ENCODE measurements around the gene ZBTB47. TPM values are rescaled to one million over a fixed set of nuclear protein-coding genes. Genes with fewer than 3 reads are reported as not detected.

Gene ZBTB47
- polyA plus RNA-seq, 1 donor, result 36.9 TPM

DNA sequence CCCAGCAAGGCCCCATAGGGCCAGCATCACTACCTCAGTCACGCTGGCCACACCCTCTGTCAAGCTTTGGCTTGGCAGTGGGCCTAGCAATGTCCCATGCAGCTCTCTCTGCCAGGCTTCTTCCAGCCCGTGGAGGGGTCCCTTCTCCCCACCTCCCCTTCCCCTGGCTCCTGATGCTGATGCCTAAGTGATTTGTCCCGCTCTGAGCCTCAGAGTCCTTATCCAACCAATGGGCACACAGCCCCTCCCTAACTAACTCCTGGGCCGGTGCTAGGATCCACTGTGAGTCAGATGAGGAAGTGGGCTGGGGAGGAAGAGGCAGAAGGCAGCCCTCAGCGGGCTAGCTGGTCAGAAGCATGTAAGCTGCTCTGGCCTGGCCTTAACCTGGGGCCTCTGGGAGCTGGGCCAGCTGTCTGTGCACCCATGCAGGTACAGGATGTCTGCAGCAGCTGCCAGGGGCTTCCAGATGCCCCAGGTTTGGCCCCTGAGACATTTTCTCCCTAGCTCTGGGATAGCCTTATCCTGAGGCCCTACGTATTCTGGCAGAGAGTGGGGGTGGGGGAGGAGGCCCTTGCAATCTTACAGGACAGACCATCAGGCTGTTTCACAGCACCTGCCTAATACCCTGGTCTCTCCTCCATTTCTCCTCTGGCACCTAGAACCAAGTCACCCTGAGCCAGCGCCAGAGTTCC, 740 bp upstream of the ZBTB47 start:
- no peak for DNase-seq (ENCODE audit: low read depth)

GRCh38 chr3:42653303-42653559, 266 bp upstream of the ZBTB47 start:
- no peak for DNase-seq (ENCODE audit: low read depth)

DNA sequence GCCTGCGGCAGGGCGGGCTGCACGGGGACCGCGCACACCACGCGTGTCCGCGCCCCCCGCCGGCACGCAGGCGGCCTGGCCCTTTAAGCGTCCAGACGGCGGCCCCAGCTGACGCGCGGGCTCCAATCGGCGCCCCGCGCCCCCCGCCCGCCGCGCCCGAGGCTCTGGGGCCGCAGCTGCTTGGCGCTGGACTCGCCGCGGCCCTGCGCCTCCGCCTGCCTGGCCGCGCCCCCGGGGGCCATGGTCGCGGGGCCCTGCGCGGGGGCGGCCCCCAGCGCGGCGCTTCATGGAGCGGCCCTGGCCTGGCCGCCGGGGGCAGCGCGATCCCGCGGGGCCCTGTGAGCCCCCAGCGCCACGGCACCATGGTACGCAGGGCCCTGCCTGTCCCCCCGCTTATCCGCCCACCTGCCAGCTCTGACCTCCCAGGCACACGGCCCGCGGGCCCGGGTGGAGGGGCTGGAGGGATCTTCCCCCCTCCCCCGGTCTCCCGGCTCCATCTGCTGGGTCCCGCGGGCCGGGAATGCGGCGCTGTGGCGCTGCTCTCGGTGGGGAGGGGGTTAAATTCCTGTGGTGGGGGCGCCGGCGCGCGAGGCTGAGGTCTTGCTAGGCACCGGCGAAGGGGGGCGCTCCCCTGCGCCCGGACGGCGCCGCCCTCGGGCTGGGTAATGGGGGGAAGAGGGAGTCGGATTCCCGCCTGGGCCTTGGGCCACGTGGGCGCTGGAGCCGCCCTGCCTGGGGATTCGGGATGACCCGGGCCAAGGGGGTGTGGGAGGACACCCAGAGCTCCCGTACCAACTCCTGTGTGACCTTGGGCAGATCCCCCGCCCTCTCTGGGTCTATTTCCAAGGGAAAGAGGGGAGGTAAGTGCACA, 1.1 kb downstream of the ZBTB47 start:
- peak; percentile 36 for DNase-seq (ENCODE audit: low read depth)

DNA sequence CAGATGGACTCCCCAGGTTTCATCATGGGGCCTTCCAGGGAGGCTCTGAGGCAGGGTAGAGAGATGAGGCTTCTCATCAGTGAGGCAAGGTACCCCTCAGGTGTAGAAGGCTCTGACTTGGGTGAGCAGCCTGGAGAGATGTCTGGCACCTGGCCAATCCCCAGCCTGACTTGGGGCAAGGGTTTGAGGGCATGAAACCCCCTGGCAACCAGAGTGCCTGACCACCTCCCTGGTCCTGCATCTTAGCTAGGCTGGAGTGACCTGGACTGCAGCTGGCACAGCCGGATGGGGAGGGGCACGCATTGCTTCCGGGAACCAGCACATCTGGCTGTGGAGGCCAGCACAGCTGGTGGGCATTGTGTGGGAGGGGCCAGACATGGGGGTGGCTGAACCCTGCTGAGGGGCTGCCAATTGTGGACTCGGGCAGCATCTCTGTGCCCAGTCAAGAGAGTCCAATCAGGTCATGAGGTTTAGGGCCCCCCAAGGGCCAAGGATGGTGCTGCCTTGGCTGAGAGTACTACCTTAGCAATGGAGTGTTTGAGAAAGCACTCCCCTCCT, 1.9 kb downstream of the ZBTB47 start:
- DNase-seq (ENCODE audit: low read depth), result no peak

GRCh38 chr3:42655980-42656679, 2.6 kb downstream of the ZBTB47 start:
- DNase-seq (ENCODE audit: low read depth), result no peak

- no peak for DNase-seq (ENCODE audit: low read depth)
Measured at GRCh38 chr3:42656680-42657610, 3.4 kb downstream of the ZBTB47 start.

DNA sequence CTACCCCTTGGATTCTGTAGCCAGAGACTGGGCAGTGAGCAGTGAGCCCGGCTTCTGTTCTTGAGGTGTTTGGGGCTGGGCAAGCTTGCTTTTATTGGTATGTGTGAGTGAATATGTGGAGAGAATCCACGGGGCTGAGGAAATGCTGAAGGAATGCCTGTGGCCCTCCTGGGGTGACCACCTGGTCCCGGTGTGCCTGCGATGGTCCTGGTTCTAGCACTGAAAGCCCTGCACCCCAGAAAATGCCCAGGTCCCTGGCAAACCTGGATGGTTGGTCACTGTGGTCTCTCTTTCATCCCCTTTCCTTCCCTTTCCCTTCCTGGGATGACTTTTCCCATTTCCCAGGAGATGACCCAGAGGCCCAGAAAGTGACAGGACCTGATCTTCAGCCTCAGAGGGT, 4.2 kb downstream of the ZBTB47 start:
- no peak for DNase-seq (ENCODE audit: low read depth)

GRCh38 chr3:42658091-42658770, 4.7 kb downstream of the ZBTB47 start:
- no peak for DNase-seq (ENCODE audit: low read depth)

DNA sequence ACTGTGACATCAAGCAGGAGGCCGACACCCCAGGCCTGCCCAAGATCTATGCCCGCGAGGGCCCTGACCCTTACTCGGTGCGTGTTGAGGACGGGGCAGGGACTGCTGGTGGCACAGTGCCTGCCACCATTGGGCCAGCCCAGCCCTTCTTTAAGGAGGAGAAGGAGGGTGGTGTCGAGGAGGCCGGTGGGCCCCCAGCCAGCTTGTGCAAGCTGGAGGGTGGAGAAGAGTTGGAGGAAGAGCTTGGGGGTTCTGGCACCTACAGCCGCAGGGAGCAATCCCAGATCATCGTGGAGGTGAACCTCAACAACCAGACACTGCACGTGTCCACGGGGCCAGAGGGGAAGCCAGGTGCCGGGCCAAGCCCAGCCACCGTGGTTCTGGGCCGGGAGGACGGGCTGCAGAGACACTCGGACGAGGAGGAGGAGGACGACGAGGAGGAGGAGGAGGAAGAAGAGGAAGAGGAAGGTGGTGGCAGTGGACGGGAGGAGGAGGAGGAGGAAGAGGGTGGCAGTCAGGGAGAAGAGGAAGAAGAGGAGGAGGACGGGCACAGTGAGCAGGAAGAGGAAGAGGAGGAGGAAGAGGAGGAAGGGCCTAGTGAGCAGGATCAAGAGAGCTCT, 5.4 kb downstream of the ZBTB47 start:
- DNase-seq (ENCODE audit: low read depth), result no peak

DNA sequence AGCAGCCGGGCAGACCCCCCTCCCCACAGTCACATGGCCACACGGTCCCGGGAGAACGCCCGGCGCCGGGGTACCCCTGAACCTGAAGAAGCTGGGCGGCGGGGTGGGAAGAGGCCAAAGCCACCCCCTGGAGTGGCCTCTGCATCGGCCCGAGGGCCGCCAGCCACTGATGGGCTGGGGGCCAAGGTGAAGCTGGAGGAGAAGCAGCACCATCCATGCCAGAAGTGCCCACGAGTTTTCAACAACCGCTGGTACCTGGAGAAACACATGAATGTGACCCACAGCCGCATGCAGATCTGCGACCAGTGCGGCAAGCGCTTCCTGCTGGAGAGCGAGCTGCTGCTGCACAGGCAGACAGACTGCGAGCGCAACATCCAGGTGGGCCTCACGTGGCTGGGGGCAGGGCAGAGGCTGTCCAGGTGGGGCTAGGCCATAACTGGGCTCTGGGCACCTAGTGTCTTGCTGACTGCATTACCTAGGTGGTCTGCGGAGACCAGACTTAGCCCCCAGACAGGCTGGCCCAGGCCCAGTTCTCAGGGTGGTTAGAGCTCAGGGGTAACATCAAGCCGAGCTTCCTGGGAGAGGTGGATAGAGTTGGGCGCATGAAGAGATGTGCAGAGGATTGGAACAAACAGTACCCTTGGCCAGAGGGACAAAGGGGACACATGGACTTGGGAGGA, 6.1 kb downstream of the ZBTB47 start:
- DNase-seq (ENCODE audit: low read depth), result no peak

DNA sequence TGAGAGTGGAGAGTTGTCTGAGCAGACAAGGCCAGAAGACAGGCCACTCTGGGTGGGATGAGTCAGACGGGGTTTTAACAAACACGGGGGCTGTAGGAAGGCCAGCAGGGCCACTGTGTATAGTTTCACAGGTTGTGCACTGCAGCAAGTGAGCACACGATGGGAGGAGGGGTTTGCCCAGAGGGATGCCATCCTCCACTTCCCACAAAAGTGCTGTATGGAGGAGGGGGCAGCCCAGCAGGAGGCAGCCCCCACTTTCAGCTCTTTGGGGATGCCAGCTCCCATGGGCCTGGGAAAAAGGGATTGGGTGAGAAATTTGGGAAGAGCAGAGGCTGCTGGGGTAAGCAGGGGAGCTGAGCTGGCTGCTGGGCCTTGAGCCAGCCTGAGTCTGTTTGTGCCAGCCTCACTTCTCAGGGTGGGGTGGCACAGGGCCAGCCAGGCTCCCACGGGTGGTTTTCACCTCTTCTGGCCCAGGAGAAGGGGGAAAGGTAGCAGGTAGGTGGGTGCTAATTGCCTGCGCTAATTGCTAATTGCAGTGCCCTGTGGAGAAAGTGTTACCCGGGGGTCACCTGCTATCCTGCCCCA, 6.7 kb downstream of the ZBTB47 start:
- DNase-seq (ENCODE audit: low read depth), result no peak

- no peak for DNase-seq (ENCODE audit: low read depth)
Measured at GRCh38 chr3:42660898-42661297, 7.4 kb downstream of the ZBTB47 start.

- no peak for DNase-seq (ENCODE audit: low read depth)
Measured at GRCh38 chr3:42661593-42662022, 8.1 kb downstream of the ZBTB47 start.

- DNase-seq (ENCODE audit: low read depth), result no peak
Measured at GRCh38 chr3:42662037-42662812, 8.7 kb downstream of the ZBTB47 start.

- no peak for DNase-seq (ENCODE audit: low read depth)
Measured at GRCh38 chr3:42662813-42663535, 9.5 kb downstream of the ZBTB47 start.

DNA sequence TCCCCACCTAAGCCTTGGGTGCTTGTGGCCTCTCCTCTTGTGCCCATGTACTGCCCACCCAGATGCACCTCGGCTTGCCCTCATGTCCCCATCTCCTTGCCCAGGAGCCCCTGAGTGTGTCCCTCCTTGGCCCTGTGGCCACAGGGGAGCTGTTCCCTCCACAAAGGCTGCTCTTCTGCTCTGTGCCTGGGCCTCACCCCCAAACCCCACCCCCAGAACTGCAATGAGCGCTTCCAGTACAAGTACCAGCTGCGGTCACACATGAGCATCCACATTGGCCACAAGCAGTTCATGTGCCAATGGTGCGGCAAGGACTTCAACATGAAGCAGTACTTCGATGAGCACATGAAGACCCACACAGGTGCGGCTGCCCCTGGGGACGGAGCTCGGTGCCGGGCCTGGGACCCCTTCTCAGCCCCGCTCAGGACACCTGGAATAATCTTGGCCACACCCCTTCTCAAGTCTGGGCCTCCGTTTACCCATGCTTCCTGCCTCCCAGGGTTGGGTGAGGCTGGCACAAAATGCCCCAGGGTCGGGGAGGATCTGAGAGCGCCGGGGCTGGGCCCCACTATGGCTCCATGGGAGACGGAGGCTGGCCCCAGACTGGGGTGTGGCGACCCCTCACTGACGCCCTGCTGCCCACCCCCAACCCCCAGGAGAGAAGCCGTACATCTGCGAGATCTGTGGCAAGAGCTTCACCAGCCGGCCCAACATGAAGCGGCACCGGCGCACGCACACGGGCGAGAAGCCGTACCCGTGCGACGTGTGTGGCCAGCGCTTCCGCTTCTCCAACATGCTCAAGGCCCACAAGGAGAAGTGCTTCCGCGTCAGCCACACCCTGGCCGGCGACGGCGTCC, 10.3 kb downstream of the ZBTB47 start:
- DNase-seq (ENCODE audit: low read depth), result no peak

- DNase-seq (ENCODE audit: low read depth), result no peak
Measured at GRCh38 chr3:42664438-42664803, 10.9 kb downstream of the ZBTB47 start.

Data from forelimb muscle (tissue), 1 donor.